Liver (tissue), 9 donors: ENCODE measurements around the gene ESCO1. TPM values are rescaled to one million over a fixed set of nuclear protein-coding genes. Genes with fewer than 3 reads are reported as not detected.

Experiments used
- DNase-seq: peaks from one replicate; pipeline ENCODE4 v3.0.0-alpha.2; 2017; ENCODE audit warnings: low spot score
- H3K27ac ChIP-seq, 2 donors: one replicate each; pipeline ENCODE4 v1.7.0; 2013; ENCODE audit warnings: inconsistent platforms in 2 of 2, low read length in 2 of 2, control low read depth in 1 of 2, low read depth in 1 of 2, mild to moderate bottlenecking in 1 of 2
- H3K27me3 ChIP-seq, 4 donors: one replicate each; pipeline versions ENCODE4 v1.6.1 to v1.7.0; 2013; ENCODE audit warnings: low read length in 3 of 4, inconsistent platforms in 1 of 4, mild to moderate bottlenecking in 1 of 4, moderate library complexity in 1 of 4; ENCODE audit not compliant: control insufficient read depth in 4 of 4, insufficient read depth in 4 of 4
- H3K36me3 ChIP-seq, 4 donors: one replicate each; pipeline versions ENCODE4 v1.6.1 to v1.7.0; 2013; ENCODE audit warnings: low read length in 3 of 4, mild to moderate bottlenecking in 3 of 4, low read depth in 1 of 4, moderate library complexity in 1 of 4; ENCODE audit not compliant: control insufficient read depth in 4 of 4, insufficient read depth in 3 of 4
- H3K4me1 ChIP-seq, 4 donors: one replicate each; pipeline versions ENCODE4 v1.6.1 to v1.7.0; 2013; ENCODE audit warnings: low read length in 3 of 4, mild to moderate bottlenecking in 3 of 4, moderate library complexity in 1 of 4; ENCODE audit not compliant: control insufficient read depth in 4 of 4, insufficient read depth in 4 of 4
- H3K4me3 ChIP-seq, 3 donors: one replicate each; pipeline versions ENCODE4 v1.6.1 to v1.7.0; 2013; ENCODE audit warnings: low read length in 3 of 3, control low read depth in 1 of 3, low read depth in 1 of 3, mild to moderate bottlenecking in 1 of 3
- H3K9ac ChIP-seq, 2 donors: one replicate each; pipeline ENCODE4 v1.7.0; 2013; ENCODE audit warnings: low read length in 2 of 2, mild to moderate bottlenecking in 2 of 2, moderate library complexity in 2 of 2, control low read depth in 1 of 2, low read depth in 1 of 2
- H3K9me3 ChIP-seq, 4 donors: one replicate each; pipeline versions ENCODE4 v1.6.1 to v1.7.0; 2013; ENCODE audit warnings: low read length in 3 of 4; ENCODE audit not compliant: control insufficient read depth in 4 of 4
- ATF3 ChIP-seq: IDR thresholded peaks from 2 replicates; pipeline ENCODE4 v1.6.1; 2016; ENCODE audit warnings: antibody characterized with exemption
- CTCF ChIP-seq: fragments of 150-350 bp; IDR thresholded peaks from 2 replicates; pipeline ENCODE4 v1.5.1; 2017; ENCODE audit warnings: improper control_type of control experiment, low read depth, low read length; ENCODE audit not compliant: missing input control
- EGR1 ChIP-seq, 2 donors: IDR thresholded peaks; 2 replicates each; pipeline ENCODE4 v1.6.1; 2016 to 2018; ENCODE audit warnings: antibody characterized with exemption in 2 of 2, low read depth in 2 of 2
- FOXA1 ChIP-seq: IDR thresholded peaks from 2 replicates; pipeline ENCODE4 v1.6.1; 2016; ENCODE audit warnings: antibody characterized with exemption
- FOXA2 ChIP-seq: IDR thresholded peaks from 2 replicates; pipeline ENCODE4 v1.6.1; 2016; ENCODE audit warnings: antibody characterized with exemption
- GABPA ChIP-seq, 2 donors: IDR thresholded peaks in 1 of 2; conservative IDR thresholded peaks in 1 of 2; 2 replicates each; pipeline ENCODE4 v1.6.1; 2016; ENCODE audit warnings: antibody characterized with exemption in 2 of 2, mild to moderate bottlenecking in 1 of 2, moderate library complexity in 1 of 2
- HNF4G ChIP-seq: IDR thresholded peaks from 2 replicates; pipeline ENCODE4 v1.6.1; 2016; ENCODE audit warnings: antibody characterized with exemption
- NR2F2 ChIP-seq: IDR thresholded peaks from 2 replicates; pipeline ENCODE4 v1.6.1; 2016; ENCODE audit warnings: antibody characterized with exemption
- RAD21 ChIP-seq, 2 donors: IDR thresholded peaks; 2 replicates each; pipeline ENCODE4 v1.6.1; 2016; ENCODE audit warnings: antibody characterized with exemption in 2 of 2, mild to moderate bottlenecking in 2 of 2
- REST ChIP-seq: IDR thresholded peaks from 2 replicates; pipeline ENCODE4 v1.6.1; 2016; ENCODE audit warnings: antibody characterized with exemption, mild to moderate bottlenecking
- TAF1 ChIP-seq: conservative IDR thresholded peaks from 2 replicates; pipeline ENCODE4 v1.6.1; 2016; ENCODE audit warnings: antibody characterized with exemption, mild to moderate bottlenecking
- ZBTB33 ChIP-seq: IDR thresholded peaks from 2 replicates; pipeline ENCODE4 v1.6.1; 2016; ENCODE audit warnings: antibody characterized with exemption
- WGBS: extraction: QIAGEN DNeasy Blood & Tissue Kit; methylation state at CpG from one replicate; pipeline ENCODE4 v1.1.7; 2013; 5-methylcytosine and 5-hydroxymethylcytosine counted together
- polyA plus RNA-seq, 2 donors: library from polyadenylated mRNA; stranded (reverse) in 1 of 2; unstranded in 1 of 2; fragments of 200-250 nt in 1 of 2; fragments of >200 nt in 1 of 2; fragmentation: Nextera tagmentation in 1 of 2; extraction: Ambion mirVana in 1 of 2; gene quantifications; one replicate each; pipeline versions ENCODE4 v1.2.1 to v1.2.3, GENCODE V29; 2013 to 2015
- total RNA-seq, 2 donors: library from RNA; depleted of rRNA; stranded (reverse); fragments of >200 nt; gene quantifications; one replicate each; pipeline ENCODE4 v1.2.3, GENCODE V29; 2014
- donor health status: healthy.
- donor health status: healthy.
- donor health status: healthy.
- donor health status: healthy.
- donor health status: healthy.

The ESCO1 gene
- total and polyA plus RNA-seq, 4 donors, result 3.7 to 10.3 (median 7.6) TPM

GRCh38 chr18:21526463-21526862 is 74.0 kb downstream of the ESCO1 start (continued):
- TF ChIP-seq ZBTB33, result no peak
- no peak for TF ChIP-seq HNF4G
- TF ChIP-seq EGR1 (IDR thresholded peaks at IDR 0.05; ENCODE audit: low read depth in 2 of 2), result no peak

- Histone ChIP-seq H3K27me3 (no peaks in the 10 kb centered on the region), H3K4me3 (no peak overlapping the region), H3K27ac (no peak overlapping the region), H3K9me3 (no peaks in the 10 kb centered on the region), H3K4me1 (no peaks in the 10 kb centered on the region), H3K9ac (no peak overlapping the region), H3K36me3 (peaks cover 1 to 35% (median 18%) of the 10 kb centered on the region in 4 donors)
- DNase-seq, result no peak
- no peak for TF ChIP-seq NR2F2
- no peak for TF ChIP-seq ATF3
- no peak for TF ChIP-seq FOXA1
- TF ChIP-seq FOXA2, result no peak
- WGBS, result 94% methylated on average over 2 of the region's 2 CpGs
These were observed 74.6 kb downstream of the ESCO1 start for GRCh38 chr18:21525916-21526315.

GRCh38 chr18:21522530-21522929 is 78.0 kb downstream of the ESCO1 start:
- Histone ChIP-seq H3K27ac (no peak overlapping the region), H3K4me1 (no peaks in the 10 kb centered on the region), H3K27me3 (no peaks in the 10 kb centered on the region), H3K9ac (no peak overlapping the region), H3K4me3 (no peak overlapping the region), H3K36me3 (peaks cover 1 to 40% (median 14%) of the 10 kb centered on the region in 4 donors), H3K9me3 (no peaks in the 10 kb centered on the region)
- WGBS, result 96% methylated on average over 6 of the region's 6 CpGs
- DNase-seq, result no peak
- TF ChIP-seq EGR1 (IDR thresholded peaks at IDR 0.05; ENCODE audit: low read depth in 2 of 2) (no peak), REST (no peak)

GRCh38 chr18:21513741-21514140 is 86.8 kb downstream of the ESCO1 start:
- H3K27me3 ChIP-seq, result no peaks in the 10 kb centered on the region
- DNase-seq, result no peak
- H3K9me3 ChIP-seq, result no peaks in the 10 kb centered on the region
- H3K4me1 ChIP-seq, result no peaks in the 10 kb centered on the region
- H3K4me3 ChIP-seq, result no peak overlapping the region
- WGBS, result 96% methylated on average over 5 of the region's 5 CpGs
- H3K27ac ChIP-seq, result no peak overlapping the region
- H3K9ac ChIP-seq, result no peak overlapping the region
- TF ChIP-seq CTCF (no peak), REST (no peak), RAD21 (IDR thresholded peaks at IDR 0.05) (no peak), GABPA (IDR thresholded peaks at IDR 0.05 in 1 of 2, conservative IDR thresholded peaks at IDR 0.05 in 1 of 2) (no peak), HNF4G (no peak), ATF3 (no peak), TAF1 (no peak)
- H3K36me3 ChIP-seq, result peaks cover 2 to 8% (median 4%) of the 10 kb centered on the region in 4 donors
